Measurements from ENCODE around the gene KCTD2. TPM values are rescaled to one million over a fixed set of nuclear protein-coding genes. Genes with fewer than 3 reads are reported as not detected.
A peak's percentile ranks its signal among the peaks of the same experiment; 100 is the strongest.

The KCTD2 gene
- polyA plus RNA-seq, 1 of the 3 experiments (the other 2 are of a cell fraction): 27.5 TPM

DNA sequence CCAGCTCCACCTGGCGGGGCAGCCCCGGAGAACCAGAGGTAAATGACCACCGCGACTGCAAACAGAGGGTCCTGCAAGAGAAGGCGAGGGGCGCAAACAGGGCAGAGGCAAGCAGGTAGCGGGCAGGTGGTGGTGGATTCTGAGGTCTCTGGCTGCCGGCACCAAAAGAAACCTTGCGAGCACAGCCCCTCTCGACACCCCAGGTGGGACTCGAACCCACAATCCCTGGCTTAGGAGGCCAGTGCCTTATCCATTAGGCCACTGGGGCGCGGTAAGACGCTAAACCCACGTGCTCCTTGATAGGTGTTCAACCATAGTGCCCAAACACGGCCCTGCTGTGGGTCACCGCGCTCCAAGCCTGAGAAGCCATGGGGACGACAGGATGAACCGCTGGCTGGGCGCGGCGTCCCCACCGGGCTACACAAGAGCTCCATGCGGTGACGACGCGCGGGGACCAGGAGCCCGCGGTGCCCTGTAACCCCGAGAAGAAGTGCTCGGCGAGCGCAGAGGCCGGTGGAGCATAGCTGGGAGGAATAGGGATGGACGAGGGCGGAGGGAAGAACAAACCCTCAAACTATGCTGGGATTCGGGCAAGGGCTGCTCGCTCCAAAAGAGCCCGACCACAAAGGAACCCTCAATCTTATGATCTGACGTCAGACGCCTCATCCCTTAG lies 12.7 kb upstream of the KCTD2 start (continued):
- TF ChIP-seq RFX5 (IDR thresholded peaks at IDR 0.05; ENCODE audit: low read length): no peak
- TF ChIP-seq TAF1 (IDR thresholded peaks at IDR 0.05; ENCODE audit: borderline replicate concordance, low read depth, low read length): 0 out of 2 replicates have a peak, but pooled peaks have one; percentile 22
- TF ChIP-seq EZH2phosphoT487 (IDR thresholded peaks at IDR 0.05; ENCODE audit: borderline replicate concordance, low read depth): no peak
- TF ChIP-seq, protein P1, sequence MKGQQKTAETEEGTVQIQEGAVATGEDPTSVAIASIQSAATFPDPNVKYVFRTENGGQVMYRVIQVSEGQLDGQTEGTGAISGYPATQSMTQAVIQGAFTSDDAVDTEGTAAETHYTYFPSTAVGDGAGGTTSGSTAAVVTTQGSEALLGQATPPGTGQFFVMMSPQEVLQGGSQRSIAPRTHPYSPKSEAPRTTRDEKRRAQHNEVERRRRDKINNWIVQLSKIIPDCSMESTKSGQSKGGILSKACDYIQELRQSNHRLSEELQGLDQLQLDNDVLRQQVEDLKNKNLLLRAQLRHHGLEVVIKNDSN (IDR thresholded peaks at IDR 0.05; ENCODE audit: borderline replicate concordance, low read depth): peak; percentile 58; the same call in 1 of the 2 replicates
- TF ChIP-seq NFIC (IDR thresholded peaks at IDR 0.05; ENCODE audit: borderline replicate concordance): no peak
- no peak for TF ChIP-seq JUND (IDR thresholded peaks at IDR 0.05)
- TF ChIP-seq EP300 (IDR thresholded peaks at IDR 0.05; ENCODE audit: borderline replicate concordance in 1 of 2, low read depth in 1 of 2, low read length in 1 of 2): peak in 1 of 2 experiments; percentile 12; a peak in 1 of 4 replicates
- TF ChIP-seq, protein P2, sequence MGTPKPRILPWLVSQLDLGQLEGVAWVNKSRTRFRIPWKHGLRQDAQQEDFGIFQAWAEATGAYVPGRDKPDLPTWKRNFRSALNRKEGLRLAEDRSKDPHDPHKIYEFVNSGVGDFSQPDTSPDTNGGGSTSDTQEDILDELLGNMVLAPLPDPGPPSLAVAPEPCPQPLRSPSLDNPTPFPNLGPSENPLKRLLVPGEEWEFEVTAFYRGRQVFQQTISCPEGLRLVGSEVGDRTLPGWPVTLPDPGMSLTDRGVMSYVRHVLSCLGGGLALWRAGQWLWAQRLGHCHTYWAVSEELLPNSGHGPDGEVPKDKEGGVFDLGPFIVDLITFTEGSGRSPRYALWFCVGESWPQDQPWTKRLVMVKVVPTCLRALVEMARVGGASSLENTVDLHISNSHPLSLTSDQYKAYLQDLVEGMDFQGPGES (IDR thresholded peaks at IDR 0.05; ENCODE audit: low read depth, low read length): no peak
- TF ChIP-seq FOSL2 (IDR thresholded peaks at IDR 0.05; ENCODE audit: borderline replicate concordance, low read depth): peak; percentile 43; the same call in 1 of the 2 replicates

GRCh38 chr17:75036643-75037268 lies 10.3 kb upstream of the KCTD2 start:
- Histone ChIP-seq H3K9me2 (no peaks in the 10 kb centered on the region), H3K4me1 (ENCODE audit: control insufficient read depth in 1 of 2, insufficient read depth in 2 of 2, low read depth in 1 of 2, low read length in 1 of 2) (peaks cover 0 to 22% of the 10 kb centered on the region in 2 experiments; a peak in 1 of 4 replicates), H3K27me3 (ENCODE audit: insufficient read depth) (no peaks in the 10 kb centered on the region), H3K4me2 (no peak overlapping the region), H3K36me3 (replicated peaks in 1 of 2; ENCODE audit: control insufficient read depth in 1 of 2, insufficient read depth in 2 of 2, low read length in 1 of 2) (peaks cover 23 to 30% of the 10 kb centered on the region in 2 experiments), H3F3A (replicated peaks; ENCODE audit: insufficient read depth) (peaks cover 44% of the 10 kb centered on the region), H3K9ac (no peak overlapping the region), H3K27ac (ENCODE audit: low read depth in 2 of 2, low read length in 1 of 2) (0 out of 4 replicates have a peak overlapping the region, but pooled peaks of 1 of the 2 experiments have one; percentile 1), H3K79me2 (ENCODE audit: insufficient read depth) (no peaks in the 10 kb centered on the region), H3K9me3 (no peaks in the 10 kb centered on the region), H2AFZ (ENCODE audit: low read depth) (no peak overlapping the region), H4K20me1 (ENCODE audit: insufficient read depth) (peaks cover 4% of the 10 kb centered on the region; the same call in 1 of the 2 replicates), H3K4me3 (ENCODE audit: low read depth in 2 of 2, low read length in 1 of 2) (no peak overlapping the region)
- no peak for DNase-seq
- TF ChIP-seq MEF2A (IDR thresholded peaks at IDR 0.05; ENCODE audit: borderline replicate concordance, low read depth) (no peak), NFIC (IDR thresholded peaks at IDR 0.05; ENCODE audit: borderline replicate concordance) (no peak), REST (IDR thresholded peaks at IDR 0.05; ENCODE audit: low read depth, low read length) (no peak), TEAD4 (IDR thresholded peaks at IDR 0.05; ENCODE audit: borderline replicate concordance, insufficient read depth) (no peak), FOSL2 (IDR thresholded peaks at IDR 0.05; ENCODE audit: borderline replicate concordance, low read depth) (no peak), GATA2 (CRISPR knock-in tag; IDR thresholded peaks at IDR 0.05) (no peak), POLR2AphosphoS5 (IDR thresholded peaks at IDR 0.05; ENCODE audit: low read depth, low read length) (no peak), SIN3A (IDR thresholded peaks at IDR 0.05; ENCODE audit: borderline replicate concordance, low read depth, low read length) (no peak), JUND (IDR thresholded peaks at IDR 0.05) (no peak)
- TF ChIP-seq, protein P3, sequence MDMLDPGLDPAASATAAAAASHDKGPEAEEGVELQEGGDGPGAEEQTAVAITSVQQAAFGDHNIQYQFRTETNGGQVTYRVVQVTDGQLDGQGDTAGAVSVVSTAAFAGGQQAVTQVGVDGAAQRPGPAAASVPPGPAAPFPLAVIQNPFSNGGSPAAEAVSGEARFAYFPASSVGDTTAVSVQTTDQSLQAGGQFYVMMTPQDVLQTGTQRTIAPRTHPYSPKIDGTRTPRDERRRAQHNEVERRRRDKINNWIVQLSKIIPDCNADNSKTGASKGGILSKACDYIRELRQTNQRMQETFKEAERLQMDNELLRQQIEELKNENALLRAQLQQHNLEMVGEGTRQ (IDR thresholded peaks at IDR 0.05; ENCODE audit: borderline replicate concordance, low read depth, low read length): no peak
- TF ChIP-seq, protein P4, sequence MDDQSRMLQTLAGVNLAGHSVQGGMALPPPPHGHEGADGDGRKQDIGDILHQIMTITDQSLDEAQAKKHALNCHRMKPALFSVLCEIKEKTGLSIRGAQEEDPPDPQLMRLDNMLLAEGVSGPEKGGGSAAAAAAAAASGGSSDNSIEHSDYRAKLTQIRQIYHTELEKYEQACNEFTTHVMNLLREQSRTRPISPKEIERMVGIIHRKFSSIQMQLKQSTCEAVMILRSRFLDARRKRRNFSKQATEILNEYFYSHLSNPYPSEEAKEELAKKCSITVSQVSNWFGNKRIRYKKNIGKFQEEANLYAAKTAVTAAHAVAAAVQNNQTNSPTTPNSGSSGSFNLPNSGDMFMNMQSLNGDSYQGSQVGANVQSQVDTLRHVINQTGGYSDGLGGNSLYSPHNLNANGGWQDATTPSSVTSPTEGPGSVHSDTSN (IDR thresholded peaks at IDR 0.05): no peak
- TF ChIP-seq, protein P5, sequence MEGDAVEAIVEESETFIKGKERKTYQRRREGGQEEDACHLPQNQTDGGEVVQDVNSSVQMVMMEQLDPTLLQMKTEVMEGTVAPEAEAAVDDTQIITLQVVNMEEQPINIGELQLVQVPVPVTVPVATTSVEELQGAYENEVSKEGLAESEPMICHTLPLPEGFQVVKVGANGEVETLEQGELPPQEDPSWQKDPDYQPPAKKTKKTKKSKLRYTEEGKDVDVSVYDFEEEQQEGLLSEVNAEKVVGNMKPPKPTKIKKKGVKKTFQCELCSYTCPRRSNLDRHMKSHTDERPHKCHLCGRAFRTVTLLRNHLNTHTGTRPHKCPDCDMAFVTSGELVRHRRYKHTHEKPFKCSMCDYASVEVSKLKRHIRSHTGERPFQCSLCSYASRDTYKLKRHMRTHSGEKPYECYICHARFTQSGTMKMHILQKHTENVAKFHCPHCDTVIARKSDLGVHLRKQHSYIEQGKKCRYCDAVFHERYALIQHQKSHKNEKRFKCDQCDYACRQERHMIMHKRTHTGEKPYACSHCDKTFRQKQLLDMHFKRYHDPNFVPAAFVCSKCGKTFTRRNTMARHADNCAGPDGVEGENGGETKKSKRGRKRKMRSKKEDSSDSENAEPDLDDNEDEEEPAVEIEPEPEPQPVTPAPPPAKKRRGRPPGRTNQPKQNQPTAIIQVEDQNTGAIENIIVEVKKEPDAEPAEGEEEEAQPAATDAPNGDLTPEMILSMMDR (IDR thresholded peaks at IDR 0.05): no peak
- CTCF ChIA-PET: interaction anchor here (0.6 to 4.0 kb wide), 10 partner anchors 25 to 165 kb away, joined by 3 to 31 read pairs (median 6); partner anchors contain the start of gene NT5C
- POLR2A ChIA-PET: no interaction called here
- WGBS (ENCODE audit: low lambda C conversion rate): 89% methylated on average over 27 of the region's 27 CpGs
